NCI-H2196 (cell line): ENCODE measurements around the gene MT4.
A peak's percentile ranks its signal among the peaks of the same experiment; 100 is the strongest.
"Not testable (repeated sequence)": the region's sequence is repeated elsewhere in the genome, so short reads cannot be mapped to it uniquely, and the experiment has no call there.

Experiments
- DNase-seq: peaks from one replicate; lab custom pipeline; 2025; ENCODE audit not compliant: unreplicated experiment; lab: John Stamatoyannopoulos, UW

MT4 gene

DNA sequence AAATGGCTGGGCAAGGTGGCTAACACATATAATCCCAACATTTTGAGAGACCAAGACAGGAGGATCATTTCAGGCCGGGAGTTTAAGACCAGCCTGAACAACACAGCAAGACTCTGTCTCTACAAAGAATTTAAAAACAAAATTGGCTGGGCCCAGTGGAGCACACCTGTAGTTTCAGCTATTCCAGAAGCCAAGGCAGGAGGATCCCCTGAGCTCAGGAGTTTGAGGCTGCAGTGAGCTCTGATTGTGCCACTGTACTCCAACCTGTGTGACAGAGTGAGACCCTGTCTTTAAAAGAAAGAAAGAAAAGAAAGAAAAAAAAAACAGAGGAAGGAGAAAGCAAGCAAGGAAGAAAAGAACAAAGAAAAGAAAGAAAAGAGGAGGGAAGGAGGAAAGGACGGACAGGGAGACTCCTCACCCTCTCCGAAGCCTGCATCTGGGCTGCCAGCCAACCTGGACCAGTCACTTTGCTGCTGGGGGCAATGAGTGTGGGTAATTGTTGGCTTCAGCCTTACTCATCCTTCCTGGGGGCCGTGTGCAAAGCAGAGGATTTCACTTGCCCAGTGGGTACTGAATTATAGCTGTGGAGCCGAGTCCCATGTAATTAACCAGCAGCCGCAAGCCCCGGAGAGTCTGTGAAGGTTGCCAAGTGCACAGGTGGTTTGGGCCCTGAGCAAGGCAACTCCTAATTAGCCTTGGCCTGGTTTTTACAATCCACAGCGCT, 6.7 kb upstream of the MT4 start:
- peak; percentile 29 for DNase-seq

DNA sequence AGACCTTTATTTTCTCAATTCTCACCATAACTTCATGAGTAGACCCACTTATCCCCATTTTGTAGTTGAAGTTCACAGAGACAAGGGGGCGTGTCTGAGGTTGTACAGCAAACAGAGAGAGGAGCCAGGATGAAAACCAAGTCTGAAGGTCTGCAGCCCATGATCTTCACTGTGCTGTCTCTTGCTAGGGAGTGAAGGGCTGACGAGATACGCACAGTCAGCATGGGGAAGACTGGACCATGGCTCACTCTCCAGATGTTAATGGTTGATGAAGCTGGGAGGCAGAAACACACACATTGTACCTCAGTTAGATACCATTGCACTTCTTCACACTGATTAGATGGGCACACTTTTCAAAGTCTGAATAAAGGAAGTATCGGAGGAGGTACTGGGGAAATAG, 5.8 kb upstream of the MT4 start:
- no peak for DNase-seq

DNA sequence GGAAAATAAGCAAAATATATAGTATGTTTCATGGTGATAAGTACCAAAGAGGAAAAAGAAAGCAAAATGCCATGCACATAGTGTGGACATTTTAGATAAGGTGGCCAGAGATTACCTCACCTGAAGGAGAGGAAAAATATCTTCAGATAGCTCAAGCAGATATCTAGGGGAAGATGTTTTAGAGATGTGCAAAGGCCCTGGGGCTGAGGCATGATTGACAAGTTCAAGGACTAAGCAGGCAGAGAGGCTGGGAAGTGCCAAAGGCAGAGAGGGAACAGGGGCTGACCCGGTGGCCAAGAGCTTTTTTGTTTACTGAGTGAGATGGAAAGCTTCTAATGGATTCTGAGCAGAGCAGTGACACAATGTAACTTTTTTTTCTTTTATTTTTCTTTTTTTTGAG, 4.4 kb upstream of the MT4 start:
- no peak for DNase-seq

DNA sequence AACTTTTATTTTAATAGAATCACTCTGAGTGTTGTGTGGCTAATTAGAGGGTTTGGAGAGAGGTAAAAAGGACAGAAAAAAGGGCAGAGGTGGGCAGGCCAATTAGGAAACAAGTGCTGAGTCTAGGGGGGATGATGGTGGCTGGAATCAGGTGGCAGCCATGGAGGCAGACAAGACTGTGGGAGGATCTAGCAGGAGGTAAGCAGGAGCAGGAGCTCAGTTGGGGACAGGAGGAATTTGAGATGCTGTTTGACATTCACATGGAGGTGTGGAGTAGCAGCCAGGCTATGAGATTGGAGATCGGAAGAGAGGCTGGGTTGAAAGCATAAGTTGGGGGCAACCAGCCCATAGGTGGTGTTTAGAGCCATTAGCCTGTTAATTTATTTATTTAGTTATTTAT, 3.7 kb upstream of the MT4 start:
- no peak for DNase-seq

DNA sequence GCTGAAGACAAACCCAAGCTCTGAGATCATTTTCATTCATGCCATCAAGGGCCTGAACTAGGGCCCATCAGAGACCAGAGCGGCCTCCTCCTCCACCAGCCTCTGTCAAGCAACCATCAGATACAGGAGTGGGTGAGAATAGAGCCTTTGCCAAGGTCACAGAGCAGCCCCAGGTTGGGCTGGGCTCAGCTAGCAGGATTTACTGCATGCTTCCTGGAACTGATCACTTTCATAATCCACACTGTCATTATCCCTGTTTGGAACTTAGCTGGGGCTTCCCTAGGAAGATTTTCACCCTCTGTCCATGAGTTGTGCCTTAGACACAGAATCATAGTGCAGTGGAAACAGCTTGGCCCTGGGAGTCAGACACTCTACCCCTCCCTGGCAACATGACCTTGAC, 5.1 kb downstream of the MT4 start:
- DNase-seq = no peak

DNA sequence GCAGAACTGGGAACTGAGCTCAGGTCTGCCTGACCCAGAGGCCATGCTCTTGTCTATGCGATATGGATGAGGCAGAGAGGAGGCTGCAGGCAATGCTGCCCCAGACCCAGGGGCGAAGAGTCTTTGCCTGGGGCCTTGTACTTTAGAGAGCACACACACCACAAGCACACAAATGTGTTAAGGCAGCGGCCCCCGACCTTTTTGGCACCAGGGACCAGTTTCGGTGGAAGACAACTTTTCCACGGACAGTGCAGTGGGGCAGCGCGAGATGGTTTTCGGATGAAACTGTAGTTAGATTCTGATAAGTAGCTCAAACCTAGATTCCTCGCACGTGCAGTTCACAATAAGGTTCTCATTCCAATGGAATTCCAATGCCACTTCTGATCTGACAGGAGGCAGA, 6.7 kb downstream of the MT4 start:
- no peak for DNase-seq

DNA sequence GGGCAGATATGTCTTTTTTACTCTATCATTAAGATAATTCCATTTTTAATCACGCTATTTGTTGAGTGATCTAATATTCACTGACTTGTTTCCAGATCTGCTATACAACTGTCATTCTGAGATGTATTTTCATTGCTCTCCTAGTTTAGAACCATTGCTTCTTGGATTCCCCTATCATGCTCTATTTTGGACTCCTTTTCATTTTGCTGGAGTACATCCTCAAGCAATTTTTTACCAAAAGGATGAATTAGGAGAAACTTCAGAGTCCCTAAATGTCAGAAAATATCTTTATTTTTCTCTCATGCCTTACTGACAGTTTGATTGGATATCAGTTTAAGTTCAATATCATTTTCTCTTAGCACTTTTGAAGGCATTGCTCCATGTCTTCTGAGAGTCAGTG, 9.8 kb downstream of the MT4 start:
- DNase-seq = no peak

DNA sequence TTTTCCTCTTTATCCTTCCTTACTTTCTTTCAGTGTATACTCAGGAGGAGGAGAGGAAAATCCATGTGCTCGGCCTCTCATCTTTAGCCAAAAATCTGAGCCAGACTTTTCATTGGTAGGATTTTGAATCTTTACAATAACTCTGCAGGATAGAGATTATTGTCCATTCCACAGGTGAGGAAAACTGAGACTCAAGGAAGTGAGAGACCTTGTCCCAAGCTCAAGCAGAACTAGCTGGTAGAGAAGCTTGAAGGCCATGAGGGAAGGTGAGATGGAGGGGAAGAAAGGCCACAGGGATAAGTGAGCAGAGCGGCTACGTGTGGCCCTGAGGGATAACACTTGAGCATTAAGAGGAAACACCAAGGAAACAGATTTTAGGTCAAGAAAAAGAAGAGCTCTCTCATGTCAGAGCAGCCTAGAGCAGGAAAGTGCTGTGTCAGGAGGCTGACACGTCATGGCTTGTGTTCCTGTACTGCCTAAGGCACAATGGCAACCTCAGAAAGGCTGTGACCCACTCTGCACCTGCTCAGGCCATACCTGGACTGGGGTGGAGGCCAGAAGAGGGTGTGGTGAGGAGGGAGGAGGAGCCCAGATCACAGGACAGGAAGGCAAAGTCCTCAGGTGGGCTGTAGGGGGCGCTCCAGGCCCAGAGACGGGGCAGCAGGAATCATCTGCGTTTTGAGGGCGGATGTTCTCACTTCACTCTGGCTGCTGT, 11.9 kb downstream of the MT4 start:
- peak; percentile 61 for DNase-seq

DNA sequence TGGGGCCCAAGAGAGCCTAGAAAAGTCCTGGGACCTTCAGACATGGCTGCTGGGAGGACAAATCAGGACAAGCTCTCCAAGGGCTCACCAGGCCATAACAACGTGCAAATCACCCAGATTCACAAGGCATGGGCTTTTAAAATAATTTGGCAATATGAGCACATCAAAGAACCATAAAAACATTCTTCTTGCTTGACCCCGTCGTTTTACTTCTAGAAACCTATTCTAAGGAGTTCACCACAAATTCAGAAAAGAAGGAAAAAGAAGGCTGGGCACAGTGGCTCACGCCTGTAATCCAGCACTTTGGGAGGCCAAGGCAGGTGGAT, 12.4 kb downstream of the MT4 start:
- no peak for DNase-seq

DNA sequence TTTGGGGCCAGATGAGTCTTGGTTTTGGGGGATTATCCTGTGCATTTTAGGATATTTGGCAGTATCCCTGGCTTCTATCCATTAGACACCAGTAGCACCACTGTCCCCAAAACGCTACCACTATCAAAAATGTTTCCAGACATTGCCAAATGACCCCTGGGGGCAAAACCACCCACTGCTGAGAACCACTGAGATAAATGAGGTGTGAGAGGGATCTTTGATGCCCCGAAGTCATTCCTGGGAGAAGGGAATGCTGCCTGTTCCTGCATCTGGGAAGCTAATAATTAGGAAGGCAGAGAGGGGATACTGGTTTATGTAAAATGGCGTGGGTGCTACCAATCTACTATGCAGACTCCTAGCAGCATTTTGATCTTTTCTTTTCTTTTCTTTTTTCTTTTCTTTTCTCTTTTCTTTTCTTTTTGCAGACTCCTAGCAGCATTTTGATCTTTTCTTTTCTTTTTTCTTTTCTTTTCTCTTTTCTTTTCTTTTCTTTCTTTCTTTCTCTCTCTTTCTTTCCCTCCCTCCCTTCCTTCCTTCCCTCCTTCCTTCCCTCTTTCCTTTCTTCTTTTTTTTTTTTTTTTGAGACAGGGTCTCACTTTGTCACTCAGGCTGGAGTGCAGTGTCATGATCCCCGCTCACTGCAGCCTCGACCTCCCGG, 15.6 kb downstream of the MT4 start:
- no peak for DNase-seq

DNA sequence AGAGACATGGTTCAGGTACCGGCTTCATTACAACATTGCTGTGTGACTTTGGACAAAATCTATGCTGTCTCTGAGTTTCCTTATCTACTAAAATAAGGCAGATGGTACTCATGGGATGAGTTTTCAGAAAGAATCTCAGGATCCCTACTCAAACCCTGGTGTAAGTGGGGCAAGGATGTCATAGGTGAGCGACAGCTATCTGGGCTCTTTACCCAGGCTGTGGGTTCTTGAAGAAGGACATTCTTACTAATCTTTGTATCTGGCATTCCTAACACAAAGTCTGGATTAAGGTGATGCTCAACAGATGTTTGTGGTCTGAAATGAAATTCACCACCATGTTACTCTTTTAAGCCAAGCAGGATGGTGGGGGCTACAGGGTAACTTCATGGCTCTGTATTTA, 18.0 kb downstream of the MT4 start:
- DNase-seq = not testable (repeated sequence)

DNA sequence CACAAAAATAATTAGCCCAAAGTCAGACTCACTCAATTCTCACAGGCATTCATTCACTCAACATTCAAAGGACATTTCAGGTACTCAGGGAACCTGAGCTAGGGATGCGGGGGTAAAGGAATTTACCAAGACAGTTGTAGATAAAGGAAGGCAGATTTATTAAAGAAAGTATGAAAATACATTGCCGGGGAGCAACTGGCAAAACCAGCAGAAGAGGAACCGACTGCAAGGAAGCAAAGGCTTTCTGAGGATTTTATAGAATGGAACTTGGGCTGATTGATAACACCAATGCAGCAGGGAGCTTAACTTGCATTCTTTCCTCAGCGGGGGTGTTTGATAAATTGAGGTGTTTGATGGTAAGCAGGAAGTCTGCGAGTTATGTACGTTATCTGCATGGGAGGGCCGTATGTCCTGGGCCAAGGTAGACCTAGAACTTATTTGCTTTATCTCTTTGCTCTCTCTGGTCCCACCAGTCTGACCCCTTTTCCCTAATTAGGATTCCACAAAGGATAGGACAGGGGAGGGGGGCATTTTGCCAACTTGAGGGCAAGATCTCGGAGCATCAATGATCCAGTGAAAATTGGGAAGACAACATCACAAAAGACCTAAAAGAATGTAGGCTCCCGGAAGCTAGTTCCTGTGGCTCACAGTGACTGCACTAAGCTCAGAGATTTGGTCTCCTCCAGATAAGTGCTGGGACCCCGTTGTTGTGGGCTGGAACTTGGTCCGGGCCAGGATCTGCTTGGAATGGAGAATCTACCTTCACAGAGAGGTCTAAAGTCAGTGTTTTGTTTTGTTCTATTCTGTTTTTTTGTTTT, 18.7 kb downstream of the MT4 start:
- no peak for DNase-seq

DNA sequence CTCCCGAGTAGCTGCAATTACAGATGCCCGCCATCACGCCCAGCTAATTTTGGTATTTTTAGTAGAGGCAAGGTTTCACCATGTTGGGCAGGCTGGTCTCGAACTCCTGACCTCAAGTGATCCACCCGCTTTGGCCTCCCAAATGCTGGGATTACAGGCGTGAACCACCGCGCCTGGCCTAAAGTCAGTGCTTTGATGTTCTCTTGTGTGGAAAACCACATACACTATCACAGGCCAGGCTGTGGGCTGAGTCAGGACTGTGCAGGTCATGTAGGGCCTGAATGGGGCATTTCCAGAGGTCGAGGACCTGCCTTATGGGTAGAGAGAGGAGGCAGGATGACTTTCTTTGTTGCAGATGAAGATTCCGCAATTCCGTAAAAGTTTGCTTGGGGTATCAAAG, 19.4 kb downstream of the MT4 start:
- DNase-seq = no peak

DNA sequence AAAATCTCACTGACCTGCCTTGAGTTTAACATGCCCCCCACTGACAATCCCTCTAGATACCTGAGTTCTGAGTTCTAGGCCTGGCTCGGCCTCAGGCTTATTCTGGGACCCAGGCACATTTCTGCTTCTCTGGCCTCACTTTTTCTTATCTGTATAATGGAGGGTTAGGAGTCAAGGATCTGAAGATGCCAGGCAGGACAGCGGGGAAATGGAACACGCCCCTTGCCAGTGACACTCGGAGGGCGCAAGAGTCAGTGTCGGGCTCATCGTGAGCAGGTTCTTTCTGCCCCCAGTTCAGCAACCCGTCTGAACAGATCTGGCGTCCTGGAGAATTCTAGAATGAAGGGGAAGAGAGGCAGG, 23.9 kb downstream of the MT4 start:
- no peak for DNase-seq

DNA sequence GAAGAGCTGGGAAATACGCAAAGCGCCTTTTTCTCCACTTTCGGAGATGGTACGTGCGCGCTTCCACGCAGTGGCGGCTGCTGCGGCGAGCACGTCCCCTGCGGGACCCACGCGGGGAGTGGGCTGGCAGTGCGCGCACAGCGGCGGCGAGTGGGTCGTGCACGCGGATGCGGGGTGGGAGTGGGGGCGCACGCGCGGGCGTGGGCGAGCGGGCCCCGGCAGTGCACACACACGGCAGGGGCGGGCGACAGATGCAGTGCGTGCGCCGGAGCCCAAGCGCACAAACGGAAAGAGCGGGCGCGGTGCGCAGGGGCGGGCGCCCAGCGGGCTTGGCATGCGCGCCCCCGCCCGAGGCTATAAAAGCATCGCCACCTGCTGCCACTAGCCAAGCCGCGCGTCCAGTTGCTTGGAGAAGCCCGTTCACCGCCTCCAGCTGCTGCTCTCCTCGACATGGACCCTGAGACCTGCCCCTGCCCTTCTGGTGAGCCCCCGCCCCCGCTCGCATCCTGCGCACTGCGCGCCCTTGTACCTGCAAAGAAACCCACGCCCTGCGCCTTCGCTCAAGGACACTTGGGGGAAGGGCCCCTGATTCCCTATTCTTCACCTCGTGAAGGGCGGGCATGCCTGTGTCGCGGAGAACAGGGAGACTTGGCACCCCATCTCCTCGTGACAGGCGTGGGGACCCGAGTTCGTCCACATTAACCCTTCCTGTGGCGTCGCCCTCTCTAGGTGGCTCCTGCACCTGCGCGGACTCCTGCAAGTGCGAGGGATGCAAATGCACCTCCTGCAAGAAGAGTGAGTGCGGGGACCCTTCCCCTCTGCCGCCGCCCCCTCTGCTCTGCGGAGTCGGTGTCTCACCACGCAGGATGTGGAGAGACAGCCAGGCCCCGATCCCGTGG, 24.5 kb downstream of the MT4 start, which contains the start of gene MT3:
MT3 (plus strand) TSS at position 388 of the 899 bp plus-strand sequence; CDS start at position 451, 63 bp downstream.
- peak; percentile 58 for DNase-seq

DNA sequence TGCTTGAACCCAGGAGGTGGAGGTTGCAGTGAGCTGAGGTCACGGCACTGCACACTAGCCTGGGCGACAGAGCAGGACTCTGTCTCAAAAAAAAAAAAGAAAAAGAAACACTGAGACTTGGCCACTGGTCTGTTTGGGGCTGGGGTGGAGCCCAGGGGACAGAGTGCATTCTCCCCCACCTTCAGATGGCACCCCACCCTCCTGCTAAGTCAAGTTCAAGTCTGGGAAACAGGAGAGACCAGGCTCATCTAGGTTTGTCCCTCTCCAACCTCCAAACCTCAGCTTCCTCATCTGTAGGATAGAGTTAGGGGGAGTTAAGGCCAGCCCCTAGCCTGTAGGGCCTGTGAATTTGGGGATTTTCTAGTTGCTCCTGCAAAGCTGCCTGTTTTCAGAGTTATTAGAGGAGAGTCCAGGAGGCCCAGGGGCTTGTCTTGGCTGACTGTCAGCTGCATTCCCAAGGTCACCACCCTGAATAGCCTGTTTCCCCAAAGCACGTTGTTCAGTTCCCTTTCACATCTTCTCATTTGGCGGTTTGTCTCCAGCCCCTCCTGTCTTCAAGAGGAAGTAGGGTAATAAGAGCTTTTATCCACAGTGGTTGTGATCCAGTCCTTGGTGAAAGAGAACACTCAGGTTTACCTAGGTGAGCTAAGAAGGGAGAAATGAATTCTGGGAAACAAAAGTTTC, 26.6 kb downstream of the MT4 start:
- DNase-seq = no peak

DNA sequence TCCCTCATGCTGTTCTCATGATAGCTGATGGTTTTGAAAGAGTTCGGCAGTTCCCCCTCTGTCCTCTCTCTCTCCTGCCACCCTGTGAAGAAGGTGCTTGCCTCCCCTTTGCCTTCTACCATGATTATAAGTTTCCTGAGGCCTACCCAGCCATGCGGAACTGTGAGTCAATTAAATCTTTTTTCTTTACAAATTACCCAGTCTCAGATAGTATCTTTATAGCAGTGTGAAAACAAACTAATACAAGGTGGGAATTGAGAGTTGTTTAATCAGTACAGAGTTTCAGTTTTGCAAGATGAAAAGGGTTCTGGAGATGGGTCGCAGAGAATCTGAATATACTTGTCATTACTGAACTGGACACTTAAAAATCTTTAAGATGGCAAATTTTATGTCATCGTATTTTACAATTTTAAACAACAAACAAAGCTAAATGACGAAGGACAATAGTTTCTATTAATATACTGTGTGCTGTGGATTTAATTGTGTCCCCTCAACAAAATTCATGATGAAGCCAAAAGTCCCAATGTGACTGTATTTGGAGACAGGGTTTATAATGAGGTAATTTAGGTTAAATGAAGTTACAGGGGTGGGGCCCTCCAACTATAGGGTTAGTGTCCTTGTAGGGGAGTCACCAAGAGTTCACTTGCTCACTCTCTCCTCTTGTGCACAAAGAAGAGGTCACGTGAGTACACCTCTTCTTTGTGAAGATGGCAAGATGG, 28.9 kb downstream of the MT4 start:
- DNase-seq = no peak

DNA sequence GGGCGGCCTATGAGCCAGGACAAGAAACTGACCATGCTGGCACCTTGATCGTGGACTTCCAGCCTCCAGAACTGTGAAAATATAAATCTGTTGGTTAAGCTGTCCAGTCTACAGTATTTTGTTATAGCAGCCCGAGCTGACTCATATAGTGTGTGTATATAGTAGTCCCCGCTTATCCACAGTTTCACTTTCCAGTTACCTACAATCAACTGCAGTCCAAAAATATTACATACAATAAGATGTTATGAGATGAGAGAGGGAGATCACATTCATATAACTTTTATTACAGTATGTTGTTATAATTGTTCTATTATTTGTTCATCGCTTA, 29.4 kb downstream of the MT4 start:
- DNase-seq = no peak

DNA sequence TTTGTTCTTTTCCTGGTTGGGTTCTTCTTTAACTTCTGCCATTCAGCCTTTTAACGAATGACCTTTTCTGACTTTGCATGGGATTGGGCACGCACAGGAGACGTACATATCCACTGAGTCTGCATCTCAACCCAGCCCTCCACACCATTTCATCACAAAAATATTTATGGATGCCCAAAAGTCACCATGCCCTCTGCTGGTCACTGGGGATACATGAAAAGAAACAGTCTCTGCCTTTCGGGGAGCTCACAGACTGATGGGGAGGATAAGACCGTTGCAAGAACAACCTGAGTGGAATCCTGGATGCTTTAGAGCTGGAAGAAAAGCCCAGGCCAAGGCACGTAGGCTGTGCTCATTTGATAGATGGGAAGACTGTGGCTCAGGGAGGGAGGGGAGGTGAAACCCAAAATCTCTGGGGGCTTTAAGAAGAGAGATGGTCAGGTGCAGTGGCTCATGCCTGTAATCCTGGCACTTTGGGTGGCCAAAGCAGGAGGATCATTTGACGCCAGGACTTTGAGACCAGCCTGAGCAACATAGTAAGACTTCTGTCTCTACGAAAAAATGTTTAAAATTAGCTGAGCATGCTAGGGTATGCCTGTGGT, 35.6 kb downstream of the MT4 start:
- DNase-seq = peak; percentile 12
